ENCODE results near the gene WHRN.
A peak's percentile ranks its signal among the peaks of the same experiment; 100 is the strongest.

Gene WHRN

DNA sequence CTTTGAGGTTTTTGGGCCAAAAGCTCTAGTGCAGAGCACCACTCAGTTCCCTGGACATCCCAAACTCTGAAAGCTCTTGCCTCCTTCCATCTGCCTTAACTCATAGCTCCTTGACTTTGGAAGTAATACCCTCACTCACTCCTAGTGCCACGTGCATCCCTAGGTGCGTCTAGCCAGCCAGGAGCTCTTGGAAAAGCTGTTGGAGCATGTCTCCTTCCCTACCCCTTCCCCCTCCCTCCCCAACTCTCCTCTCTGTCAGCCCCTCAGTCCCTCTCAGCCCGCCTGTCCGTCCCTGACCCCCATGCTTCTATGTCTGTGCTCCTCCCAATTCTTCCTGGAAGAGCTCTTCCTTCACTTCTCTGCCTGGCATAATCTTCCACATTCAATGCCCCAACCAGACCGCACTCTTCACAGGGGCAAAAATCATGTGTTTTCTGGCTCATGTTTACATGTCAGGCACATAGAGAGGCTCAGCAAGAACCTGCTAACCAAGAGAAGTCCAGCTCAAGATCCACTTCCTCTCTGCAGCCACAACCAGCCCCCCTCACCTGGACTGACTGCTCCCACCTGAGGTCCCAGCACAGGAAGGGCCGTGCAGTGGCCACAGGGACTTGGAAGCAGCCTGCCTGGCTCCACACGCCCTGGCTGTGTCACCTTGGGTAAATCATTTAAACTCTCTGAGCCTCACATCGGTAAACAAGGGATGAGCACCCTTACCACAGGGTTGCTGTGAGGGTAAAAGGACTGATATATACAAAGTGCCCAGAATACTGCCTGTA, 58.4 kb downstream of the WHRN start:
- DNase-seq (ENCODE audit: low spot score) = no peak

DNA sequence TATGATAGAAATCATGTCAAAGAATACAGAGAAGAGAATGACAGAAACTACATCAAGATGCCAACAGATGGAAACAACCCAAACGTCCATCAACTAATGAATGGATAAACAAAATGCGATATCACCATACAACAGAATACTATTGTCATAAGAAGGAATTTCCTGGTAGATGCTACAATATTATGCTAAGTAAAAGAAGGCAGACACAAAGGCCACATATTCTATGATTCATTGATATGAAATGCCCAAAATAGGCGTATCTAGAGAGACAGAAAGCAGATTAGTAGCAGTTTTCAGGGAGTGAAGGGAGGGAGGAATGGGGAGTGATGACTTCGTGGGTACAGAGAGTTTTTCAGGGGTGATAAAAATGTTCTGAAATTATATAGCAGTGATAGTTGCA, 59.2 kb downstream of the WHRN start:
- no peak for DNase-seq (ENCODE audit: low spot score)

DNA sequence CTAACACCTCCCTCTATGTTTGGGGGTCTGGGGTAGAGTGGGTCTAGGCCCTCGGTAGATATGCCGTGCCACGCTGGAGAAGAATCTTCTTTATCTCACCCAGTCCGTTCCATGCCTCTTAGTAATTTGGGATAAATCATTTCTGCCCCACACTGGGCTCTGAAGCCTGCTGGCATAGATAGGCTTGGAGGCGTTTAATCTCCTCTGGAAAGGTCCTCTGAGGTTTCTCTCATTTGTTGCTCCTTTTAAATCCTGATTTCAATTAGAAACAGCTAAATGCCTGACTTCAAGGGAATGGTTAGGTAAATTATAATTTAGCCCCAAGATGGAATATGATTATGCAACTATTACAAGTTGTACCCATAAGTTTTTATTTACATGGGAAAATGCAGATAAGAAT, 59.7 kb downstream of the WHRN start:
- DNase-seq (ENCODE audit: low spot score) = no peak

DNA sequence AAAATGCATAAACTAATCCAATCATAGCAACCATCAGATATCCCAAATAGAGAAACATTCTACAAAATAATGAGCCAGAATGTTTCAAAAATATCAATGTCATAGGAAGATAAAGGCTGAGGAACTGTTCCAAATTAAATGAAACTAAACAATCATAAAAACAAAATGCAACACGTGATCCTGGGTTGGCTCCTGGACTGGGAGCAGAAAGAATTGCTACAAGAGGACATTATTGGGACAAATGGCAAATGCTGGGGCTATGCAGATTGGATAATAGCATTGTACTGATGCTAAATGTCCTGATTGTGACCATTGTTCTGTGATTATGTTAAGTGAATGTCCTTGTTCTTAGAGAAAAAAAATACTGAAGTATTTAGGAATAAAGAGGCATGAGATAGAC, 63.3 kb downstream of the WHRN start:
- DNase-seq (ENCODE audit: low spot score) = no peak

DNA sequence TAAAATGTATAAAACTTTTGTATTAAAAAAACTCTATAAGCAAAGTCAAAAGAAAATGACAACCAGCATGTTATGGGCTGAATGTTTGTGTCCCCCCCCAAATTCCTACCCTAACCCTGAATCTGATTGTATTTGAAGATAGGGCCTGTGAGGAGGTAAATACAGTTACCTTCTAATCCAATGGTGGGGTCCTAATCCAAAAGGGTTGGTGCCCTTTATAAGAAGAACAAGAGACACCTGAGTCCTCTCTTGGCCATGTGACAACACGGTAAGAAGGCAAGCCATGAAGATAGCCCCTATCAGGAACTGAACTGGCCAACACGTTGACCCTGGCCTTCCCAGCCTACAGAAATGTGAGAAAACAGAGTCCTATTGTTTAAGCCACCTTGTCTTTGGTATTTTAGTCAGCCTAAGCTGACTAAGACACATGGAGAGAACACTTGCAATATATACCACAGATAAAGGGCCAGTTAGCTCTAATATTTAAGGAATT, 67.8 kb downstream of the WHRN start:
- no peak for DNase-seq (ENCODE audit: low spot score)

DNA sequence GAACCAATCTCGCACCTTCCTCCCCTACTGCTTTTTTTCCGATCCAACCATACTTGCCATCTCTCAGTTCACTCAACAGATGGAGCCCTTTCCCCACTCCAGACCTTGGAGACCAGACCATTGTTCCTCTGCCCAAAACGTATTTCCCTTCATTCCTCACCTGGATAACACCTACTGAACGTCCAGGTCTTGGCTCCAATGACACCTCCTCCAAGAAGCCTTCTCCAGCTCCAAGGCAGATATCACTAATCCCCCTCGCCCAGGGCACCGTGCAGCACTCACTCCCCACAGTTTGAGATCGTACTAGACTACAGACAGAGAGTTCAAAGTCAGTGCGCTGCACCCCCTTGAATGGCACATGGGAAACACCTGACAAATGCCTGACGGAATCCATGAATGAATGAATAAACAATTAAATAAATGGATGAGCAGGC, 70.4 kb downstream of the WHRN start:
- peak; percentile 63 for DNase-seq (ENCODE audit: low spot score)

DNA sequence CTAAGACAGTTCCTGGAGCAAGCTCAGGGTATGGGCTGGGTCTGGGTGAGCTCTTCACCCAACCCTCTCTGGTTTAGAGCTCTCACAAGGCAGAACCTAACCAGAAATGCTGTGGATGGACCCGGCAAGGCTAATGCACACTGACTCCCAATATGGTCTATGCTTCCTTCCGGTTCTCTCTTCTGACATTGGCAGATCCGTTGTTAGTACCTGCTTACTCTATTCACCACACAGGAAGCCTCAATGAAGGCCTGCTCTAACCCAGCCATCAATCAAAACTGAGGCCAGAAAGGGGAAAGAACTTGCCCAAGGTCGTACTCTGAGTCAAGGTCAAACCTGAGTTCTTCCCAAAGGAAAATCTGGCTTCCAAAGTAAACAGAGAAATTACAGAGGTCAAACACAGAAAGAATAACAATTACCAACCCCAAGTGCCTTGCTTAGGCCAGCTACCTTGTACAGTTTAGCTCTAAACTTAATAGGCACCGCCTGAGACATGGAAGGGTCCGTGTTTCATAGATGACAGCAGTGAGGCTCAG, 71.5 kb downstream of the WHRN start:
- DNase-seq (ENCODE audit: low spot score) = no peak

DNA sequence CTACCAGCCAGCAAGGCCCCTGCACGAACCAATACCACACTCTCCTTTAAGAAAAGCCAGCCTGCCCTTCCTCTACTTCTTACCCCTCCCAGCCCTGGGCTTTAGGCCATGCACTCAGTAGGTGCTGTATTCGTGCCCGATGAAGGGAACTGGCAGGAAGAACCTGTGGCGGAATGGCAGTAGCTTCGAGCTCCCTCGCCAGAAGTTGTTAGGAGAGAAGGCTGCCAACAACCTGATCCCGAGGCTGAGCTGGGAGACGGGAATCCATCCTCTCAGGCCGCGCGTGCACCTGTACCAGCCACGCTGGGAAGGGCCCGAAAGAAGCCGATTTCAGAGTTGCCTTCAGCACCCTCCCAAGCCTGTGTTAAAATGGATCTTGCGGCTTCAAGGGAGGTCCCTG, 72.2 kb downstream of the WHRN start:
- DNase-seq (ENCODE audit: low spot score) = no peak

DNA sequence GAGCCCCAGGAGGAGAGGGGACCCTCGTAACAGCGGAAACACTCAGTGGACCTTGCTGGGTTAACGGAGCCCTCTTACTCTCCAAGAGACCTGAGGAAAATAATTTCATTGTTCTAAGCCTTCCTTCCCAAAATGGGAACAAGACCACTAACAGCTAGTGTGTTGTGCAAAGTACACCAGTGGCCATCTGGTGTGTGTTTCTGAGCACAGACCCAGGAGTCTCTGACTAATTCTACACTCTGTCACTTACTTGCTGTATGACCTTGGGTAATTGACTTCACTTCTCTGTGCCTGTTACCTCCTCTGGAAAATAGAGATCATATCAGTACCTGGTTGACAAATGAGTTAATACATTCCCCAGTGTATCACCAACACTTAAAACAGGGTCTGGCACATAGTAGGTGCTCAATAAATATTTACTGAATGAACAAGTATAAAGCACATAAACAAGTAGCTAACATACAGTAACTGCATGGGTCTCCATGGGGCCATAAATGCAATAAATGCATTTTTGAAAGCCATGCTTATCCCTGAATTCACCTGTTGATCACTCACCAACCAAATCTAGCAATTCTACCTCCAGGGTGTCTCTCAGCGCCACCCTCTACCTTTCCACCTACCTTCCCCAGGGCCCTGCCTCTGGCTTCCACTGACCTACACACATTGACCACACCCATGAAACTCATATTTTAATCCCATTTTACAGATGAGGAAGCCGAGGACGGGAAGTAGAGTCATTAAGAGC, 72.8 kb downstream of the WHRN start:
- no peak for DNase-seq (ENCODE audit: low spot score)

DNA sequence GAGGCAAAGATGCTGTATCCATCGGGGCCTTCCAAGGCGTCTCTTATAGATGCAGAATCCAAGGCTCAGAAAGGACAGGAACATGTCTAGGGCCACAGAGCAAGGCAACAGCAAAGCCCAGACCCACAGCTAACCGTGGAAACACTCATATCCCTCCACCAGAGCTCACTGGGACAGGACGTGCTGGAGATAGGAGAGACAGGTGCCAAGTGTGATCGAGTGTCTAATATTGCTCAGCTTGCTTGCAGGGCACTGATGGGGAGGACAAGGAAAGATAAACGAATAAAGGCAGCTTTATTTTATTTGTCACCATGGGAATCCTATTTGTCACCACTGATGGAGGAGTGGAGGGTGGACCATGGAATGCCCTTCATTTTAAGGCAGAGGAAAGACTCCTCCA, 73.5 kb downstream of the WHRN start:
- no peak for DNase-seq (ENCODE audit: low spot score)

DNA sequence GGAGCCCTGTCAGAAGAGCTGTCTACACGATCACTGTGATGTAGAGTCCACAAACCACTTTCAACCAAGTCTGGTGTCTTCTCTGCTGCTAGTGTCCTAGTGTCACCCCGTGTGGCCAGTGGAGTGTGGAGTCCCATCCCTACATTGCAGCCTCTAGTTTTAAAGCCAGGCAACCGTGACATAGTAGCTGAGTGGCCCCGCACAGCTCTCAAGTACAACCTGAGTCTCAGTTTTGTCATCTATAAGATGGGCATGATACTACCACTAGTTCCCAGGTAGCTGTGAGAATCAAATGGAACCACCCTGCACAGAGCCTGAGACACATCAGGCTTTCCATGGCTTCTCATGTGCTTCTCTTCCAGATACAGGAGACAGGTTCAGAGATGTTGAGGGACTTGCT, 74.3 kb downstream of the WHRN start:
- DNase-seq (ENCODE audit: low spot score) = no peak

DNA sequence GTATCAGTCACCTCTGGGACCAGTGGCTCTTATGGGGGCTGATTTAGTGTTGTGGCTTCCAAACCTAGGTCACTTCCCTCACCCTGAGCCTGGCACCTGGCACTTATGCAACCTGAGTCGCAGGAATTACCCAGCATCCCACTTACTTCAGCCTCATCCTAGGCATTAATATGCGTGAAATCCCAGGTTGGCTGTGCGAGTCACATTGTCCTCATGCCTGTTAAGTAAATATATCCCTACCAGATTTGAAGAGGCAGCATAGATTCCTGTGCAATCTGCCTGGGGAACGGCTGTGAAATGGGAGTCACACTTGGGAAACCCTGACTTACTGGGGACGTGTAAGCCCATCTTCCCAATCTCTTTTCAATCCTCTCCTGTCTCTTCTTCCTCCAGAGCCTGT, 74.8 kb downstream of the WHRN start:
- no peak for DNase-seq (ENCODE audit: low spot score)

DNA sequence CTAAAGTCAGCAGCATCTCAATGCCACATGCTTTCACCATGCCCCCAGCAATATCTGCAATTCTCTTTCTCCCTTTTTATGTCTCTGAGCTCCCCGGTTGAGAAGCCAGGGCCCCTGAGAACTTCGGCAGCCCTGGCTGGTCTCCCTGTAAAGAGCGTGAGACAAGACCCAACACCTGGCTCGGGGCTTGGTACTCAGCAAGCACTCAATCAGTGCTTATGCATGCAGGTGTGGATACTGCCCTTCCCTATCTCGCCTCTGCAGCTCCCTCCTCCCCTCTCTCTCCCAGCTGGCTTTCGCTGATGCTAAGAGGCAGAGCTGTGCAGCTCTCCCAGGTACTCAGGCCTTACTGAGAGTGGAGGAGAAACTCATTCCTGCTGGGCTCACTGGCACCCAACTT, 75.8 kb downstream of the WHRN start:
- no peak for DNase-seq (ENCODE audit: low spot score)

DNA sequence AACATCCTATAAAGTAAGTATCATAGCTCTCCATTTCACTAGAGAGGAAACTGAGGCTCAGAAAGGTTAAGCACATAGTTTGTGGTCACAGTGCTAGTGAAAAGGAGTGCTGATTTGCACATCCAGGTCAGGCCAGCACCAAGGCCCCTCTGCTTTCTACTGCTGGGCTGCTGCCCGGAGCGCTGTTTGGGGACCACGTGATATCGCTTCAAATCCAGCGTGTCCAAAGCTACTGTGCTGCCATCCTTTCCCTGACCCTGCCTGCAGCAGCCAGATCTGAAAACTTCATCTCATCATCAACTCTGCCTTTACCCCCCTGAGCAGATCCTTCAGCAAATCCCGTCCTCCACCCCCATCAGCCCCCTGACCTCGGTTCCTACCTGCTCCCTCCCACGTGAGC, 76.8 kb downstream of the WHRN start:
- DNase-seq (ENCODE audit: low spot score) = no peak

DNA sequence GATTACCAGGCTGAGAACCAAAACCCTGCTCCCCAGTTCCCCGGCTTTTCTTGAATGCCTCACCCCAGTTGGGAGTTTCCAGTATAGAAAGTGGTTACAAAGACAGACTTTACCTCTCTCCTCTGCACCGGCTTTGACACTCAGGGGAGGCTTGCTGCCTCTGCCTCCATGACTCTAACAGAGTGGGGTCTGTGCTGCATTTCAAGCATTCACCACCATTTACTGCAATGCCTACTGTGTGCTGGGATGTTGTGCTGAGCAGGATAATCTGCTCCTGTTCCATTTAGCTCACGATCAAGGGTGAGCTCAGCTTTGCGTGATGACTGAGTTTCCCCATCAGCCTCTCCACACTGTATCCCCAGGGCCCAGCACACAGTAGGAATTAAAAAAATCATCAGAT, 77.6 kb downstream of the WHRN start:
- DNase-seq (ENCODE audit: low spot score) = no peak

DNA sequence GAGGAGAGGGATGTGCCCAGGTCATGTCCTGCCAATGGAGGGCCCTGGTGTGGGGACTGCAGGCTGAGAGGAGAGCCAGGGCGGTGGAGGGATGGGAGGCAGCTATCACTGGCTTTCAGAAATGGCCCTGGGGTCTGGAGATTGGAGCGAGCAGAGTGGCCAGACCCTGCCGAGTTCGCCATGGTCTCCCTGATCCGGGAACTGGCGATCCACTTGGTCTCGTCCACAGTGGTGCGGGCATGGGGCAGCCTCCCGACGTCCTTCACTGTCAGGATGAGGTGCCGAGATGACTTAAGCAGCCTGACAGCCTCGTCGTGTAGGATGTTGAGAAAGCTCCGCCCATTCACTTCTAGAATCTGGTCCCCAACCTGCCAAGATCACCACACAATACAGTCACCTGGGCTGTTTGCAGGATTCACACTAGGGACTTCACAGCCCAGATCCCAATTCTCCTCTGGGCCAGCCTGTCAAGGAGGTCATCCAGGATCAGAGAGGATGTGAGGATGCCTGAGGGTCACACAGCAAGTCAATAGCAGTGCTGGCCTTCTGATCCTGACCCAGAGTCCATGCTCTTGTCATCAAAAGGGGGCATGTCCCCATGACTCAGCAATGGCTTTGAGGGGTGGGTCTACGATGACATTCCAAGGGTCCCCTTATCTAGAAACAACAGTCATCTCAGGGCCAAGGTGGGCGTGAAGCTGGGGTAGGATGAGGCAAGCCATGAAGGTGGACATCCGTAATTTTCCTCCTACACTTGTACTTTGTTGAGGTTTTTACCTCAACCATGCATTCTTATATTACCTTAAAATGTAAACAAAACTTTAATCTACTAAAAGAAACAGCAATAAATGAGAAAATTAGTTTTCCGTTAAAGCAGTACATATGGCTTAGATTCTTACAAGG, 79.0 kb downstream of the WHRN start:
- DNase-seq (ENCODE audit: low spot score) = no peak

DNA sequence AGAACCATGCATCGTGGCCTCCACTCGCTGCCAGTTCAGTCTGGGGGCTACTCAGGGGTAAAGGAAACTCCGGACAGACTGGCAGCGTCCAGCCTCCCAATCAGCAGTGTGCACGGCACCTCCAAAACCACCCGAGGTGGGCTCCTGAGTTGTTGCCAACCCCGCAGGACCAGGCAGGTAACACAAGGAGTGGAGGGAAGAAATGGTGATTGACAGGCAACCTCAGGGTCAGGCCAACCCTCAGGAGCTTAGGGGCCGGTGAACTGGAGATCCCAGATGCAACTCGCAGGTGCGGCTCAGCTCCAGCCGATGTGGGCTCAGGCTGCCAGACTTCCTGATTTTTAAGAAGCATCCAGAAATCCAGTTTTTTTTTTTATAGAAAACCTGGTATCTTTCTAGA, 80.1 kb downstream of the WHRN start:
- no peak for DNase-seq (ENCODE audit: low spot score)

DNA sequence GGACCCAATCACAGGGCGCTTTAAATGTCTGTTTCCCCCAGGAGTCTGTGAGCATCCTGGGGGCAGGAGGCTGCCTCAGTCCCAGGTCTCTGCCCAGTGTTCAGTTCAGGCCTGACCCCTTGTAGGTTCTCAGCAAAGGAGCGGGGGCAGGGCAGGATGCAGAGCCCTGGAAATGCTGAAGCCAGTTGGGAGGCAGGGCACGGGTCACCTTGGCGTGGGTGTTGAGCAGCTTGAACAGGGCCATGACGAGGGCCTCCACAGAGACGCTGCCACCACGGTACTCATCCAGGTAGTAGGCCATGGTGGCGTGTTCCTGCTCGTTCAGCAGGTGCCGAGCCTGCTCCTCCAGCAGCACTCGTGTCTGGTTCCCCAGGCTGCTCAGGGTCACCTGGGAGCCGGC, 81.1 kb downstream of the WHRN start:
- DNase-seq (ENCODE audit: low spot score) = no peak

DNA sequence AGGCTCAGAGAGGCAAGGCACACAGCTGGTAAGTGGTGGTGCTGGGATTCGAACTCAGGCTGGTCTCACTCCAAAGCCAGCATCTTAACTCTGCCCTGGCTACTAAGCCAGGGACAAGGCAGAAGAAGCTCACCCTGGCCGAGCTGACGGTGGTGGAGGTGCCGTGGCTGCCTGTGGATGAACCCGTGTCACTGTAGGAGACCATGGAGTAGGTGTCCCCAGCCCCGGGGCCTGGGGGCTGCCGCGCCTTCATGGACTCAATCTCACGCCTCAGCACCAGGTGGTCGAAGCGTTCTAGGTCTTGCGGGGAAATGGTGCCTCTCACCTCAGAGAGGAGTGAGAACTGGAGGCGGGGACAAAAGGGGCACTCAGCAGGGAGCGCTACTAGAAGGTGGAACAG, 82.1 kb downstream of the WHRN start:
- no peak for DNase-seq (ENCODE audit: low spot score)

DNA sequence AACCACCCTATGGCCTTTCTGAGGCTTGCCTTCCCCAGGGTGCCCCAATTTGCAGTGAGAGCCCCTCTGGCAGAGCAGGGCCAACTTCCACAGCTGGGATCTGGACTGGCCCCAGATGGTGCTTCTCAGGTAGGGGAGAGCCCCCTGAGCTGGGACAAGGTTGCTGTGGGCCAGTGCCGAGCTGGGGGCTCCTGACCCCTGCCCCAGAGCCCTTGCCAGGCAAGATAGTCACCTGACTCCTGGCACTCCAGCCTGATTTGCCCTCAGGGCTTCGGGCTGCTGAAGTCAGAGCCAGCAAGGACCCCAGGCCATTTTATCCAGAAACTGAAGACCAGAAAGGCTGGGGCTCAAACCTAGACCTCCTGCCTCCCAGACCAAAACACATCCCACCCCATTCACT, 84.1 kb downstream of the WHRN start:
- DNase-seq (ENCODE audit: low spot score) = no peak

DNA sequence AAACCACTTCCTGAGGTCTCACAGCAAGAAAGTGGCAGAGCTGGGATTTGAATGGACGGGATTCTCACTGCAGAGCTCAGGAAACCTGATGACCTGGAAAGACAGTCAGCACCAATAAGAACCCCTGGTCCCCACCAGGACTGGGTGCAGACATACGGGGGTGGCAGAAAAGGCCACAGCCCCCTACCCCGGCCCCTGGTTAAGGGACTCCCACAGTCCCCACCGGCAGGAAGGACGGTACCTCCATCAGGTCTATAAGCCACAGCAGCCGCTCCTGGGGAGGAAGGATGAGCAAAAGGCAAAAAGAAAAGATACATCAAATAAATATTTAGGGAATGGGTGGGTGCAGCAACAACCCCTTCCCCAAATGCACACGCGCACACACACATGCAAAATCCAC, 85.5 kb downstream of the WHRN start:
- no peak for DNase-seq (ENCODE audit: low spot score)

DNA sequence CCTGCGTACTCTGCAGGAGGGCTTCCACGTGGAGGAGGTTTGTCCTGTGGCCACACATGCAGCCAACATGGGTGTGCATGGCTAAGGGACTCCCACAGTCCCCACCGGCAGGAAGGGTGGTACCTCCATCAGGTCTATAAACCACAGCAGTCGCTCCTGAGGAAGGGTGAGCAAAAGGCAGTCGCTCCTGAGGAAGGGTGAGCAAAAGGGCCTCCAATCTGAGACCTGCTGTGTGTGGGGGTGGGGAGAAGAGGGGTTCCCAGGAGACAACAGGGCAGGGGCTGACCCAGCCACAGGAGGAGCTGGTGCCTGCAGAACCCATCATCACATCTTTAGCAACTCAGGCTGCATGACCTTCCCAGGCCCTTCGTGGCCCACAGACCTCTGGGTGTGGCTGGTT, 87.2 kb downstream of the WHRN start:
- DNase-seq (ENCODE audit: low spot score) = no peak
